HG03558 (cell line): ENCODE measurements around the gene NDOR1.

Source experiments
- ATAC-seq: cut with Tn5 transposase; IDR thresholded peaks from one replicate; pipeline ENCODE4 v1.9.1; 2021; ENCODE audit warnings: moderate number of reproducible peaks; ENCODE audit not compliant: unreplicated experiment; ENCODE audit errors: extremely low read depth

NDOR1 gene

GRCh38 chr9:137180491-137180890 lies 25.0 kb upstream of the NDOR1 start:
- no peak for ATAC-seq

GRCh38 chr9:137181680-137182079 lies 23.8 kb upstream of the NDOR1 start:
- no peak for ATAC-seq

- ATAC-seq = no peak
Observed at GRCh38 chr9:137182836-137183235, 22.7 kb upstream of the NDOR1 start.

- no peak for ATAC-seq
Observed at GRCh38 chr9:137183980-137184595, 21.4 kb upstream of the NDOR1 start.

- no peak for ATAC-seq
Observed at GRCh38 chr9:137184881-137185660, 20.4 kb upstream of the NDOR1 start.

- no peak for ATAC-seq
Observed at GRCh38 chr9:137185921-137186320, 19.6 kb upstream of the NDOR1 start.

GRCh38 chr9:137186385-137186784 lies 19.1 kb upstream of the NDOR1 start:
- ATAC-seq = no peak

- no peak for ATAC-seq
Observed at GRCh38 chr9:137187386-137187785, 18.1 kb upstream of the NDOR1 start.

GRCh38 chr9:137188086-137188489 lies 17.4 kb upstream of the NDOR1 start:
- ATAC-seq = no peak

GRCh38 chr9:137188490-137189296 lies 16.8 kb upstream of the NDOR1 start, which contains the start of the genes ANAPC2 and SSNA1:
Gene ANAPC2 (minus strand): TSS chr9:137188560. CDS start chr9:137188532, 28 bp downstream.
Gene SSNA1 (plus strand): TSS chr9:137188676. CDS start chr9:137188727, 51 bp downstream.
- peak; percentile 63 for ATAC-seq

- no peak for ATAC-seq
Observed at GRCh38 chr9:137189297-137190295, 15.9 kb upstream of the NDOR1 start.

- no peak for ATAC-seq
Observed at GRCh38 chr9:137190315-137190856, 15.1 kb upstream of the NDOR1 start.

- ATAC-seq = no peak
Observed at GRCh38 chr9:137191245-137191644, 14.3 kb upstream of the NDOR1 start.

- no peak for ATAC-seq
Observed at GRCh38 chr9:137191691-137192447, 13.6 kb upstream of the NDOR1 start.

- ATAC-seq = no peak
Observed at GRCh38 chr9:137192448-137192780, 13.1 kb upstream of the NDOR1 start.

- no peak for ATAC-seq
Observed at GRCh38 chr9:137192859-137193258, 12.6 kb upstream of the NDOR1 start.

GRCh38 chr9:137193771-137194170 lies 11.7 kb upstream of the NDOR1 start:
- no peak for ATAC-seq

- ATAC-seq = no peak
Observed at GRCh38 chr9:137194388-137194787, 11.1 kb upstream of the NDOR1 start.

- no peak for ATAC-seq
Observed at GRCh38 chr9:137194909-137195308, 10.6 kb upstream of the NDOR1 start.
